Smooth muscle cell (in vitro differentiated cells): ENCODE results near the gene MFAP4. TPM values are rescaled to one million over a fixed set of nuclear protein-coding genes. Genes with fewer than 3 reads are reported as not detected.
A peak's percentile ranks its signal among the peaks of the same experiment; 100 is the strongest.

Experiments
- DNase-seq: peaks from one replicate; lab custom pipeline; 2025; ENCODE audit not compliant: unreplicated experiment; lab: John Stamatoyannopoulos, UW
- H2AFZ ChIP-seq: fragments of 200-600 bp; sonication (generic); 2 replicates; pipeline ENCODE4 v1.6.0; 2016; ENCODE audit warnings: antibody characterized with exemption, low read depth, mild to moderate bottlenecking
- H3F3A ChIP-seq: fragments of 200-600 bp; sonication (generic); 2 replicates; pipeline ENCODE4 v1.6.0; 2017; ENCODE audit warnings: antibody characterized with exemption, low read depth
- H3K27ac ChIP-seq: fragments of 200-600 bp; sonication (generic); 2 replicates; pipeline ENCODE4 v1.5.1; 2016; ENCODE audit warnings: low read depth, mild to moderate bottlenecking
- H3K27me3 ChIP-seq: fragments of 200-600 bp; sonication (generic); 2 replicates; pipeline ENCODE4 v1.6.1; 2016; ENCODE audit warnings: low read depth, mild to moderate bottlenecking
- H3K36me3 ChIP-seq: fragments of 200-600 bp; sonication (generic); 2 replicates; pipeline ENCODE4 v1.5.1; 2016; ENCODE audit warnings: low read depth
- H3K4me1 ChIP-seq: fragments of 200-600 bp; sonication (generic); 2 replicates; pipeline ENCODE4 v1.5.1; 2016; ENCODE audit warnings: low read depth
- H3K4me2 ChIP-seq: fragments of 200-600 bp; sonication (generic); 2 replicates; pipeline ENCODE4 v1.6.0; 2016; ENCODE audit warnings: mild to moderate bottlenecking
- H3K4me3 ChIP-seq: fragments of 200-600 bp; sonication (generic); 2 replicates; pipeline ENCODE4 v1.5.1; 2016; ENCODE audit warnings: mild to moderate bottlenecking
- H3K79me2 ChIP-seq: fragments of 200-600 bp; sonication (generic); 2 replicates; pipeline ENCODE4 v1.6.0; 2016; ENCODE audit warnings: low read depth, mild to moderate bottlenecking
- H3K9ac ChIP-seq: fragments of 200-600 bp; sonication (generic); 2 replicates; pipeline ENCODE4 v1.6.0; 2016; ENCODE audit warnings: low read depth
- H3K9me3 ChIP-seq: fragments of 200-600 bp; sonication (generic); replicated peaks from 2 replicates; pipeline ENCODE4 v1.5.1; 2016; ENCODE audit warnings: low read depth
- H4K20me1 ChIP-seq: fragments of 200-600 bp; sonication (generic); 2 replicates; pipeline ENCODE4 v1.6.0; 2016; ENCODE audit warnings: low read depth
- CTCF ChIP-seq: fragments of 200-600 bp; sonication (generic); IDR thresholded peaks from 2 replicates; pipeline ENCODE4 v1.5.1; 2017; ENCODE audit warnings: borderline replicate concordance, mild to moderate bottlenecking, antibody characterized with exemption; ENCODE audit not compliant: insufficient read depth, poor library complexity, severe bottlenecking
- WGBS: methylation state at CpG from one replicate; pipeline ENCODE4 v1.1.7; 2016; ENCODE audit warnings: low lambda C conversion rate; 5-methylcytosine and 5-hydroxymethylcytosine counted together
- polyA plus RNA-seq: library from polyadenylated mRNA; unstranded; fragments of >200 nt; fragmentation: Nextera tagmentation; extraction: Ambion mirVana; gene quantifications from 2 replicates; pipeline ENCODE4 v1.2.1, GENCODE V29; 2016
- total RNA-seq: library from RNA; depleted of rRNA; stranded (reverse); fragments of >200 nt; gene quantifications from 2 replicates; pipeline ENCODE4 v1.2.3, GENCODE V29; 2014

The MFAP4 gene
- total and polyA plus RNA-seq, 2 experiments from 2014 or later = 580 to 1,738 TPM

GRCh38 chr17:19343671-19344151, 43.3 kb downstream of the MFAP4 start:
- Histone ChIP-seq H3K4me1 (peaks cover 12% of the 10 kb centered on the region), H3K4me2 (no peak overlapping the region), H3K4me3 (no peak overlapping the region), H3K36me3 (no peaks in the 10 kb centered on the region), H3K79me2 (no peaks in the 10 kb centered on the region), H4K20me1 (no peaks in the 10 kb centered on the region), H2AFZ (no peak overlapping the region), H3F3A (peaks cover 23% of the 10 kb centered on the region), H3K27me3 (no peaks in the 10 kb centered on the region), H3K27ac (no peak overlapping the region), H3K9ac (no peak overlapping the region), H3K9me3 (no peaks in the 10 kb centered on the region)
- TF ChIP-seq CTCF = no peak
- WGBS = 97% methylated on average over 10 of the region's 13 CpGs
- DNase-seq = no peak

- 96% methylated on average over 7 of the region's 7 CpGs for WGBS
These were observed 43.7 kb downstream of the MFAP4 start for GRCh38 chr17:19343256-19343630.

GRCh38 chr17:19342611-19343255, 44.3 kb downstream of the MFAP4 start:
- Histone ChIP-seq H3K36me3 (no peaks in the 10 kb centered on the region), H3K9me3 (no peaks in the 10 kb centered on the region), H3K4me3 (no peak overlapping the region), H3K4me2 (peak overlapping the region; percentile 6), H3F3A (peaks cover 17% of the 10 kb centered on the region), H3K27me3 (no peaks in the 10 kb centered on the region), H3K27ac (peak overlapping the region; percentile 49), H2AFZ (no peak overlapping the region), H3K79me2 (no peaks in the 10 kb centered on the region), H3K9ac (no peak overlapping the region), H4K20me1 (no peaks in the 10 kb centered on the region), H3K4me1 (peaks cover 12% of the 10 kb centered on the region)
- TF ChIP-seq CTCF = no peak
- no peak for DNase-seq
- 96% methylated on average over 7 of the region's 7 CpGs for WGBS

More at GRCh38 chr17:19343256-19343630, 43.7 kb downstream of the MFAP4 start:
- DNase-seq = no peak
- Histone ChIP-seq H3K4me2 (no peak overlapping the region), H3K27ac (no peak overlapping the region), H3K9me3 (no peaks in the 10 kb centered on the region), H4K20me1 (no peaks in the 10 kb centered on the region), H3K9ac (no peak overlapping the region), H3K36me3 (no peaks in the 10 kb centered on the region), H3K4me3 (no peak overlapping the region), H2AFZ (no peak overlapping the region), H3K27me3 (no peaks in the 10 kb centered on the region), H3K4me1 (peaks cover 12% of the 10 kb centered on the region), H3K79me2 (no peaks in the 10 kb centered on the region), H3F3A (peaks cover 22% of the 10 kb centered on the region)
- TF ChIP-seq CTCF = no peak
